WTC11 (cell line): ENCODE measurements around the gene CTPS2.

ENCODE experiments used
- NFYB ChIP-seq: sonication (generic); formaldehyde crosslinking; conservative IDR thresholded peaks from 2 replicates; pipeline ENCODE4 v1.8.0; 2022; ENCODE audit warnings: low read depth, missing genetic modification reagents
- TF ChIP-seq, protein P1 (sequence below): fragments of 250-450 bp; sonication (Bioruptor Pico); IDR thresholded peaks from 2 replicates; pipeline ENCODE4 v1.9.0; 2021; ENCODE audit warnings: mild to moderate bottlenecking, borderline replicate concordance

DNA sequence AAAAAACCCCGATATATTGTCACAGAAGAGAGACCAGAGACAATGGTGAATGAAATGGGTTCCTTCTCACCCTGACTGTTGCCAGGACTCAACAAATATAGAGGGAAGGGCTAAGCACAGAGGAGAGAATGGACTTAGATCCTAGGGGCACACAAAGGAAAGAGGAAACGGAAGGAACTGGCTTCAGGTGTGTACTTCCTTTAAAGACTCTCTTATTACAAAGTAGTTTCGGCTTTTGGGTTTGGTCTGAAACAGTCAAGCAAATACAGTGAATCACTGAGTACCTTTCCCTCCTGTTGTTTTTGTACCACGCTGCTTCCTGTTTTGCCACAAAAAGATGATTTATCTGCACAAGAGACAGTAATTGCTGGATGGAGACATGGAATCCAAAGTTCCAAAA lies 108.6 kb downstream of the CTPS2 start:
- no peak for TF ChIP-seq NFYB (CRISPR knock-in tag)
- TF ChIP-seq, protein P1, sequence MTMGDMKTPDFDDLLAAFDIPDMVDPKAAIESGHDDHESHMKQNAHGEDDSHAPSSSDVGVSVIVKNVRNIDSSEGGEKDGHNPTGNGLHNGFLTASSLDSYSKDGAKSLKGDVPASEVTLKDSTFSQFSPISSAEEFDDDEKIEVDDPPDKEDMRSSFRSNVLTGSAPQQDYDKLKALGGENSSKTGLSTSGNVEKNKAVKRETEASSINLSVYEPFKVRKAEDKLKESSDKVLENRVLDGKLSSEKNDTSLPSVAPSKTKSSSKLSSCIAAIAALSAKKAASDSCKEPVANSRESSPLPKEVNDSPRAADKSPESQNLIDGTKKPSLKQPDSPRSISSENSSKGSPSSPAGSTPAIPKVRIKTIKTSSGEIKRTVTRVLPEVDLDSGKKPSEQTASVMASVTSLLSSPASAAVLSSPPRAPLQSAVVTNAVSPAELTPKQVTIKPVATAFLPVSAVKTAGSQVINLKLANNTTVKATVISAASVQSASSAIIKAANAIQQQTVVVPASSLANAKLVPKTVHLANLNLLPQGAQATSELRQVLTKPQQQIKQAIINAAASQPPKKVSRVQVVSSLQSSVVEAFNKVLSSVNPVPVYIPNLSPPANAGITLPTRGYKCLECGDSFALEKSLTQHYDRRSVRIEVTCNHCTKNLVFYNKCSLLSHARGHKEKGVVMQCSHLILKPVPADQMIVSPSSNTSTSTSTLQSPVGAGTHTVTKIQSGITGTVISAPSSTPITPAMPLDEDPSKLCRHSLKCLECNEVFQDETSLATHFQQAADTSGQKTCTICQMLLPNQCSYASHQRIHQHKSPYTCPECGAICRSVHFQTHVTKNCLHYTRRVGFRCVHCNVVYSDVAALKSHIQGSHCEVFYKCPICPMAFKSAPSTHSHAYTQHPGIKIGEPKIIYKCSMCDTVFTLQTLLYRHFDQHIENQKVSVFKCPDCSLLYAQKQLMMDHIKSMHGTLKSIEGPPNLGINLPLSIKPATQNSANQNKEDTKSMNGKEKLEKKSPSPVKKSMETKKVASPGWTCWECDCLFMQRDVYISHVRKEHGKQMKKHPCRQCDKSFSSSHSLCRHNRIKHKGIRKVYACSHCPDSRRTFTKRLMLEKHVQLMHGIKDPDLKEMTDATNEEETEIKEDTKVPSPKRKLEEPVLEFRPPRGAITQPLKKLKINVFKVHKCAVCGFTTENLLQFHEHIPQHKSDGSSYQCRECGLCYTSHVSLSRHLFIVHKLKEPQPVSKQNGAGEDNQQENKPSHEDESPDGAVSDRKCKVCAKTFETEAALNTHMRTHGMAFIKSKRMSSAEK (CRISPR knock-in tag) = no peak
